ENCODE measurements around the gene MYO18A.

The MYO18A gene

GRCh38 chr17:29042679-29043538, 137.3 kb downstream of the MYO18A start, which contains the start of gene PIPOX:
TSS of gene PIPOX (plus strand) at chr17:29043141. CDS start at chr17:29043226, 85 bp downstream.
- no peak within 1 kb of the TSS for H3K4me3 ChIP-seq (ENCODE audit: low read depth, low read length)
- TF ChIP-seq CTCF (IDR thresholded peaks at IDR 0.05; ENCODE audit: low read depth, low read length, missing control alignments), result peak; percentile 51
- in situ Hi-C loops (cut with HindIII; ENCODE audit: low pct_ligation_motif_present, low sequenced_read_pairs), result no loop called here
- H3K27me3 ChIP-seq (replicated peaks), result peaks cover 12% of the 10 kb centered on the region
- no peak within 1 kb of the TSS for H3K27ac ChIP-seq
- H3K36me3 ChIP-seq (replicated peaks), result no peaks in the 10 kb centered on the region
- peak; percentile 12 for DNase-seq

DNA sequence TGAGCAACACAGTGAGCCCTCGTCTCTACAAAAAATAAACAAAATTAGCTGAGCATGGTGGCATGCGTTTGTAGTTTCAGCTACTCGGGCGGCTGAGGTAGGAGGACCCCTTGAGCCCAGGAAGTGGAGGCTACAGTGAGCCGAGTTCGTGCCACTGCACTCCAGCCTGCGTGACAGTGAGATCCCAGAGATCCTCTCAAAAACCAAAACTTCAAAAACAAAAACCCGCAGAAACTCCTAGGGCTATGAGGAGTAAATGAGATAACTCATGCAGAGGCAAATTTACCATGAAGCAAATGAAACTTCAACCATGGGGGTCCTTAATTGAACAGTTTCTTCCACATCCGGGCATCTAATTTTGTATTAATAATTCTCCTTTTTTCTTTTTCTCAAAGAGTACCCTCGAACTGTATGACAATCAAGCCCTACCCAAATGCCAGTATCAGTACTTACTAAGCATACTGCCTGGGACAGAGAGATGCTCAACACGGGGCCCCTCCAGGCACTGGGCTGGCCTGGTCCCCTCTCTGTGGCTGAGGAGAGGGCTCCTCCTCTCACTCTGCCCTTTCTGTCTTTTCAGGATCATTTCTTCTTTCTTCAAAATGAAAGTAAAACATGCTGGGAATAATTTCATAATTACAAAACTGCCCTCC, 138.0 kb downstream of the MYO18A start:
- in situ Hi-C loops (cut with HindIII; ENCODE audit: low pct_ligation_motif_present, low sequenced_read_pairs), result no loop called here
- Histone ChIP-seq H3K4me3 (ENCODE audit: low read depth, low read length) (no peak overlapping the region), H3K27ac (no peak overlapping the region), H3K27me3 (replicated peaks) (peaks cover 16% of the 10 kb centered on the region), H3K36me3 (replicated peaks) (no peaks in the 10 kb centered on the region)
- no peak for TF ChIP-seq CTCF (IDR thresholded peaks at IDR 0.05; ENCODE audit: low read depth, low read length, missing control alignments)
- DNase-seq, result no peak

DNA sequence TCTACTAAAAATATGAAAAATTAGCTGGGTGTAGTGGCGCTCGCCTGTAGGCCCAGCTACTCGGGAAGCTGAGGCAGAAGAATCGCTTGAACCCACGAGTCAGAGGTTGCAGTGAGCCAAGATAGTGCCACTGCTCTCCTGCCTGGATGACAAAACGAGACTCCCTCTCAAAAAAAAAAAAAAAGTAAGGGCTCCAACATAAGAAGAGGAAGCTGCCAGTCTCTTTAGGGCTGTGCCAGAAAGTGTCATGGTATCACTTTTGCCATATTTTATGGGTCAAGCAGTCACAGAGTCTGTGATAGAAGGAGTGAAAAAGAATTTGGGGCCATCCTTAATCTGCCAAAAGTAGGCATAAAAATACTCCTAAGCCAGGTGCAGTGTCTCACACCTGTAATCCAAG, 138.6 kb downstream of the MYO18A start:
- H3K4me3 ChIP-seq (ENCODE audit: low read depth, low read length), result no peak overlapping the region
- in situ Hi-C loops (cut with HindIII; ENCODE audit: low pct_ligation_motif_present, low sequenced_read_pairs), result no loop called here
- peaks cover 19% of the 10 kb centered on the region for H3K27me3 ChIP-seq (replicated peaks)
- no peak for TF ChIP-seq CTCF (IDR thresholded peaks at IDR 0.05; ENCODE audit: low read depth, low read length, missing control alignments)
- DNase-seq, result no peak
- H3K27ac ChIP-seq, result no peak overlapping the region
- H3K36me3 ChIP-seq (replicated peaks), result no peaks in the 10 kb centered on the region

GRCh38 chr17:29041091-29041490, 139.1 kb downstream of the MYO18A start:
- Histone ChIP-seq H3K4me3 (ENCODE audit: low read depth, low read length) (no peak overlapping the region), H3K27me3 (replicated peaks) (peaks cover 18% of the 10 kb centered on the region), H3K27ac (no peak overlapping the region), H3K36me3 (replicated peaks) (no peaks in the 10 kb centered on the region)
- no peak for DNase-seq
- in situ Hi-C loops (cut with HindIII; ENCODE audit: low pct_ligation_motif_present, low sequenced_read_pairs), result no loop called here
- TF ChIP-seq CTCF (IDR thresholded peaks at IDR 0.05; ENCODE audit: low read depth, low read length, missing control alignments), result no peak

- DNase-seq, result peak; percentile 67
- no peak for TF ChIP-seq CTCF (IDR thresholded peaks at IDR 0.05; ENCODE audit: low read depth, low read length, missing control alignments)
- H3K36me3 ChIP-seq (replicated peaks), result no peaks in the 10 kb centered on the region
- H3K27me3 ChIP-seq (replicated peaks), result peaks cover 22% of the 10 kb centered on the region
- no peak overlapping the region for H3K4me3 ChIP-seq (ENCODE audit: low read depth, low read length)
- no peak overlapping the region for H3K27ac ChIP-seq
- in situ Hi-C loops (cut with HindIII; ENCODE audit: low pct_ligation_motif_present, low sequenced_read_pairs), result no loop called here
These were observed 140.2 kb downstream of the MYO18A start for GRCh38 chr17:29039764-29040598.
